Measurements from ENCODE around the gene FANCE. TPM values are rescaled to one million over a fixed set of nuclear protein-coding genes. Genes with fewer than 3 reads are reported as not detected.

FANCE gene
- total RNA-seq, 2 experiments from 2014 or later, result 1.6 to 1.7 TPM

DNA sequence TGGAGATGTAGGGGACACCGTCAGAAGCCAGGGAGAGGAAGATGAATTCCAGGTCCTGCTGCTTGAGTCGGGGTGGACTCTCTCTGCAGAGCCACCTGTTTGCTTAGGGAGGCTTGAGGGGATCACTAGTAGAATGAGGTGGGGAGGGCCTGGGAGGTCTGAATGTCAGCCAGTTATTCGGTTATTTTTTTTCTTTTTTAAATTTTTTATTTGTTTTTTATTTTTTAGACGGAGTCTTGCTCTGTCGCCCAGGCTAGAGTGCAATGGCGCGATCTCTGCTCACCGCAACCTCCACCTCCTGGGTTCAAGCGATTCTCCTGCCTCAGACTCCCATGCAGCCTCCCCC, 36.4 kb downstream of the FANCE start:
- H3K36me3 Mint-ChIP-seq (ENCODE audit: low read depth), result no peaks in the 10 kb centered on the region
- intact Hi-C loops (cut with DNase I, micrococcal nuclease), result no loop called here
- no peak overlapping the region for H3K4me3 Mint-ChIP-seq
- ATAC-seq (ENCODE audit: poor library complexity) (no peak), DNase-seq (no peak)
- Histone ChIP-seq H3K27ac (ENCODE audit: low read depth in 1 of 2, low read length in 2 of 2) (no peak overlapping the region), H3K9me3 (ENCODE audit: control insufficient read depth in 1 of 2, insufficient read depth in 1 of 2, low read length in 2 of 2) (no peaks in the 10 kb centered on the region), H3K4me1 (ENCODE audit: insufficient read depth, low read length) (peaks cover 3% of the 10 kb centered on the region), H3K27me3 (ENCODE audit: control insufficient read depth in 1 of 2, insufficient read depth in 2 of 2, low read length in 2 of 2) (no peaks in the 10 kb centered on the region), H3K36me3 (ENCODE audit: insufficient read depth, low read length) (no peaks in the 10 kb centered on the region), H3K4me3 (ENCODE audit: low read length) (no peak overlapping the region)
- no peaks in the 10 kb centered on the region for H3K27me3 Mint-ChIP-seq
- ChIA-PET POLR2A (interaction anchor here (0.8 to 1.0 kb wide), 2 partner anchors 10 to 102 kb away, joined by 3 read pairs; no protein-coding TSS in a partner anchor), CTCF (no interaction called here)
- TF ChIP-seq, protein P1, sequence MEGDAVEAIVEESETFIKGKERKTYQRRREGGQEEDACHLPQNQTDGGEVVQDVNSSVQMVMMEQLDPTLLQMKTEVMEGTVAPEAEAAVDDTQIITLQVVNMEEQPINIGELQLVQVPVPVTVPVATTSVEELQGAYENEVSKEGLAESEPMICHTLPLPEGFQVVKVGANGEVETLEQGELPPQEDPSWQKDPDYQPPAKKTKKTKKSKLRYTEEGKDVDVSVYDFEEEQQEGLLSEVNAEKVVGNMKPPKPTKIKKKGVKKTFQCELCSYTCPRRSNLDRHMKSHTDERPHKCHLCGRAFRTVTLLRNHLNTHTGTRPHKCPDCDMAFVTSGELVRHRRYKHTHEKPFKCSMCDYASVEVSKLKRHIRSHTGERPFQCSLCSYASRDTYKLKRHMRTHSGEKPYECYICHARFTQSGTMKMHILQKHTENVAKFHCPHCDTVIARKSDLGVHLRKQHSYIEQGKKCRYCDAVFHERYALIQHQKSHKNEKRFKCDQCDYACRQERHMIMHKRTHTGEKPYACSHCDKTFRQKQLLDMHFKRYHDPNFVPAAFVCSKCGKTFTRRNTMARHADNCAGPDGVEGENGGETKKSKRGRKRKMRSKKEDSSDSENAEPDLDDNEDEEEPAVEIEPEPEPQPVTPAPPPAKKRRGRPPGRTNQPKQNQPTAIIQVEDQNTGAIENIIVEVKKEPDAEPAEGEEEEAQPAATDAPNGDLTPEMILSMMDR (IDR thresholded peaks at IDR 0.05), result no peak
- H3K27ac Mint-ChIP-seq, result no peak overlapping the region
- peaks cover 8% of the 10 kb centered on the region for H3K4me1 Mint-ChIP-seq (ENCODE audit: low read depth)
- no peaks in the 10 kb centered on the region for H3K9me3 Mint-ChIP-seq

DNA sequence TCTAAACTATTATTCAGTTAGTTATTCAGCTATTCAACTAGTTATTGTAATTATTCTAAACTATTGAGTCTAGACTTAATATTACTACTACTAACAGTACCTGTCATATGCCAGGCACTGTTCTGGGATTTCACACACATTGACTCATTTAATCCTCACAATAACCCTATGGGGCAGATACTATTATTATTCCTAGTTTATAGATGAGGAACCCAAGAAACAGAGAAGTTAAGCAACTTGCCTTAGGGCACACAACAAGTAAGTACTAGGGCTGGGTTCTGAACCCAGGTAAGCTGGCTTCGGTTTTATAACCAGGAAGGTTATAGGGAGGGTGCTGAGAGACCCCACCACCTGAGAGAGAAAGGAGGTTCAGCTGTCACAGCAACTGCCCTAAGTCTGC, 36.9 kb downstream of the FANCE start:
- CTCF ChIA-PET, result no interaction called here
- Histone ChIP-seq H3K4me1 (ENCODE audit: insufficient read depth, low read length) (peaks cover 7% of the 10 kb centered on the region), H3K36me3 (ENCODE audit: insufficient read depth, low read length) (no peaks in the 10 kb centered on the region), H3K27me3 (ENCODE audit: control insufficient read depth in 1 of 2, insufficient read depth in 2 of 2, low read length in 2 of 2) (no peaks in the 10 kb centered on the region), H3K4me3 (ENCODE audit: low read length) (no peak overlapping the region), H3K9me3 (ENCODE audit: control insufficient read depth in 1 of 2, insufficient read depth in 1 of 2, low read length in 2 of 2) (no peaks in the 10 kb centered on the region), H3K27ac (ENCODE audit: low read depth in 1 of 2, low read length in 2 of 2) (no peak overlapping the region)
- Mint-ChIP-seq H3K36me3 (ENCODE audit: low read depth) (no peaks in the 10 kb centered on the region), H3K9me3 (no peaks in the 10 kb centered on the region), H3K27me3 (no peaks in the 10 kb centered on the region), H3K4me3 (no peak overlapping the region), H3K4me1 (ENCODE audit: low read depth) (peaks cover 12% of the 10 kb centered on the region), H3K27ac (no peak overlapping the region)
- ATAC-seq (ENCODE audit: poor library complexity) (no peak), DNase-seq (no peak)
- TF ChIP-seq, protein P1 (IDR thresholded peaks at IDR 0.05), result no peak
- POLR2A ChIA-PET, result interaction anchor here (0.8 to 1.0 kb wide), 2 partner anchors 9 to 101 kb away, joined by 3 read pairs; no protein-coding TSS in a partner anchor
- intact Hi-C loops (cut with DNase I, micrococcal nuclease), result no loop called here

DNA sequence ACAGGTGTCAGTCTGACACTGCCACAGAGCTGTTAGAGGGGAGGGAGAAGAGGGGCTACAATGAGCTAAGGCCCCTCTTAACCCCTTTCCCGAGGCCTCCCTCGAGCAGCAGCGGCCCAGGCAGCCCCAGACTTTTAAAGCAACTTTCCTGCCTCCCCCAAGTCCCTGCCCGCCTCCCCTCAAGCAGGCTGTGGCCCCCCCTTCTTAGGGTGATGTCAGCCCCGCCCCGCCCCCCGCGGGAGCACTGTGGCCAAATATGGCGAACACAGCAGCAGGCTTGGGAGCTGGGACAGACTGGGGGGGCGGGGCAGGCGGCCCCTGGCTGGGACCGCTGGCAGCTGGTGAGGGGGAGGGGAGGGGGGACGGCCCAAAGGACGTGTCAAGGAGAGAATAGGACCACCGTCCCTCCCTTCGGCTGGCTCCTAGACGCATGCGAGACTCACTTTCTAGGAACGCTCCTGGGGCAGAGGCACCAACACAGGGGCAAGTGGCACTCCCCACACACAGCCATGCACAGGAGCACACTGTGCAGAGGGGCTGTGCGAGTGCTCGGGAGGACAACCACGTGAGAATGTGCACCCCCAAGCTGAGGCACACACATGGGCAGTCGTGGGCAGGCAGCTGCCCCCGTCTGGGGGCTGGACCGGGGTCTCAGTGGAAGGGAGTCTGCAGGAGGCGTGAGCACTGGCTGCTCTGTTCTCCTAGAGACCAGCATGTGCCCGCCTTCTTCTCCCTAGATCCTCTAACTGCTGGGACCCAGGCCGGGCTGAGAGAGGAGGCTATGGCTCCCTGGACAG, 38.1 kb downstream of the FANCE start:
- H3K27me3 Mint-ChIP-seq, result no peaks in the 10 kb centered on the region
- ChIA-PET POLR2A (no interaction called here), CTCF (no interaction called here)
- peaks cover 17% of the 10 kb centered on the region for H3K4me1 Mint-ChIP-seq (ENCODE audit: low read depth)
- H3K4me3 Mint-ChIP-seq, result no peak overlapping the region
- DNase-seq (no peak), ATAC-seq (ENCODE audit: poor library complexity) (no peak)
- H3K36me3 Mint-ChIP-seq (ENCODE audit: low read depth), result no peaks in the 10 kb centered on the region
- no peaks in the 10 kb centered on the region for H3K9me3 ChIP-seq (ENCODE audit: control insufficient read depth in 1 of 2, insufficient read depth in 1 of 2, low read length in 2 of 2)
- H3K27ac ChIP-seq (ENCODE audit: low read depth in 1 of 2, low read length in 2 of 2), result no peak overlapping the region
- no peaks in the 10 kb centered on the region for H3K36me3 ChIP-seq (ENCODE audit: insufficient read depth, low read length)
- intact Hi-C loops (cut with DNase I, micrococcal nuclease), result no loop called here
- H3K4me3 ChIP-seq (ENCODE audit: low read length), result no peak overlapping the region
- no peak overlapping the region for H3K27ac Mint-ChIP-seq
- H3K4me1 ChIP-seq (ENCODE audit: insufficient read depth, low read length), result peaks cover 14% of the 10 kb centered on the region
- H3K27me3 ChIP-seq (ENCODE audit: control insufficient read depth in 1 of 2, insufficient read depth in 2 of 2, low read length in 2 of 2), result no peaks in the 10 kb centered on the region
- TF ChIP-seq, protein P1 (IDR thresholded peaks at IDR 0.05), result no peak
- no peaks in the 10 kb centered on the region for H3K9me3 Mint-ChIP-seq

Data from CD4-positive, alpha-beta T cell (primary cell).